SK-N-SH treated with all-trans-retinoic acid at 6 μM for 48 hours (cell line): Measurements from ENCODE around the gene CSF1.

Source experiments
- ATAC-seq: fragments of 200-7000 bp; cut with Tn5 transposase; 3 replicates; pipeline ENCODE4 v1.9.1; 2020; ENCODE audit warnings: mild to moderate bottlenecking, moderate library complexity
- ARNTL ChIP-seq: fragments of 450-650 bp; formaldehyde crosslinking; IDR thresholded peaks from 2 replicates; pipeline ENCODE4 v1.5.0; 2020; ENCODE audit warnings: low read depth, mild to moderate bottlenecking, moderate library complexity, borderline replicate concordance
- BACH2 ChIP-seq: fragments of 250-450 bp; sonication (Bioruptor Pico); IDR thresholded peaks from 2 replicates; pipeline ENCODE4 v1.9.0; 2021; ENCODE audit warnings: mild to moderate bottlenecking, borderline replicate concordance
- CREB5 ChIP-seq: fragments of 250-450 bp; sonication (Bioruptor Pico); IDR thresholded peaks from 2 replicates; pipeline ENCODE4 v1.5.1; 2020; ENCODE audit warnings: low read depth, mild to moderate bottlenecking, moderate library complexity
- CSDC2 ChIP-seq: fragments of 250-450 bp; sonication (Bioruptor Pico); IDR thresholded peaks from 2 replicates; pipeline ENCODE4 v1.5.0; 2020; ENCODE audit warnings: mild to moderate bottlenecking, moderate library complexity
- GLIS3 ChIP-seq: fragments of 250-450 bp; sonication (Bioruptor Pico); IDR thresholded peaks from 2 replicates; pipeline ENCODE4 v1.5.0; 2020; ENCODE audit warnings: mild to moderate bottlenecking, moderate library complexity
- OSR1 ChIP-seq: fragments of 250-450 bp; sonication (Bioruptor Pico); IDR thresholded peaks from 2 replicates; pipeline ENCODE4 v1.8.0; 2022; ENCODE audit warnings: moderate library complexity, mild to moderate bottlenecking, inconsistent platforms
- RARB ChIP-seq: fragments of 250-450 bp; sonication (Bioruptor Pico); IDR thresholded peaks from 2 replicates; pipeline ENCODE4 v1.8.0; 2021; ENCODE audit warnings: mild to moderate bottlenecking, moderate library complexity
- SNAI2 ChIP-seq: fragments of 250-450 bp; sonication (Bioruptor Pico); IDR thresholded peaks from 2 replicates; pipeline ENCODE4 v1.5.0; 2020; ENCODE audit warnings: mild to moderate bottlenecking, moderate library complexity
- TCF4 ChIP-seq: fragments of 250-450 bp; sonication (Bioruptor Pico); IDR thresholded peaks from 2 replicates; pipeline ENCODE4 v1.8.0; 2021; ENCODE audit warnings: mild to moderate bottlenecking, moderate library complexity, borderline replicate concordance
- TOX ChIP-seq: fragments of 250-450 bp; sonication (Bioruptor Pico); IDR thresholded peaks from 2 replicates; pipeline ENCODE4 v1.8.0; 2021; ENCODE audit warnings: mild to moderate bottlenecking, moderate library complexity, borderline replicate concordance
- TSHZ2 ChIP-seq: fragments of 250-450 bp; sonication (Bioruptor Pico); IDR thresholded peaks from 2 replicates; pipeline ENCODE4 v1.5.0; 2020; ENCODE audit warnings: mild to moderate bottlenecking, moderate library complexity
- ZC3H10 ChIP-seq: fragments of 250-450 bp; sonication (Bioruptor Pico); IDR thresholded peaks from 2 replicates; pipeline ENCODE4 v1.5.1; 2021; ENCODE audit warnings: mild to moderate bottlenecking, moderate library complexity
- ZFP3 ChIP-seq: fragments of 250-450 bp; sonication (Bioruptor Pico); IDR thresholded peaks from 2 replicates; pipeline ENCODE4 v1.5.0; 2020; ENCODE audit warnings: mild to moderate bottlenecking, moderate library complexity
- ZNF565 ChIP-seq: fragments of 450-650 bp; formaldehyde crosslinking; conservative IDR thresholded peaks from 2 replicates; pipeline ENCODE4 v1.5.0; 2020; ENCODE audit warnings: low read depth, mild to moderate bottlenecking, moderate library complexity
- ZNF70 ChIP-seq: fragments of 450-650 bp; formaldehyde crosslinking; IDR thresholded peaks from 2 replicates; pipeline ENCODE4 v1.5.0; 2020; ENCODE audit warnings: mild to moderate bottlenecking, moderate library complexity
- ZNF8 ChIP-seq: fragments of 450-650 bp; formaldehyde crosslinking; IDR thresholded peaks from 2 replicates; pipeline ENCODE4 v1.5.0; 2020; ENCODE audit warnings: mild to moderate bottlenecking, moderate library complexity
- TF ChIP-seq, protein P1 (sequence below): fragments of 250-450 bp; sonication (Bioruptor Pico); IDR thresholded peaks from 2 replicates; pipeline ENCODE4 v1.8.0; 2021; ENCODE audit warnings: low read depth, mild to moderate bottlenecking, moderate library complexity, borderline replicate concordance
- TF ChIP-seq, protein P2 (sequence below): fragments of 250-450 bp; sonication (Bioruptor Pico); IDR thresholded peaks from 2 replicates; pipeline ENCODE4 v1.8.0; 2020; ENCODE audit warnings: mild to moderate bottlenecking, moderate library complexity, borderline replicate concordance
- TF ChIP-seq, protein P3 (sequence below): fragments of 250-450 bp; sonication (Bioruptor Pico); IDR thresholded peaks from 2 replicates; pipeline ENCODE4 v1.5.1; 2021; ENCODE audit warnings: mild to moderate bottlenecking, moderate library complexity

The CSF1 gene

DNA sequence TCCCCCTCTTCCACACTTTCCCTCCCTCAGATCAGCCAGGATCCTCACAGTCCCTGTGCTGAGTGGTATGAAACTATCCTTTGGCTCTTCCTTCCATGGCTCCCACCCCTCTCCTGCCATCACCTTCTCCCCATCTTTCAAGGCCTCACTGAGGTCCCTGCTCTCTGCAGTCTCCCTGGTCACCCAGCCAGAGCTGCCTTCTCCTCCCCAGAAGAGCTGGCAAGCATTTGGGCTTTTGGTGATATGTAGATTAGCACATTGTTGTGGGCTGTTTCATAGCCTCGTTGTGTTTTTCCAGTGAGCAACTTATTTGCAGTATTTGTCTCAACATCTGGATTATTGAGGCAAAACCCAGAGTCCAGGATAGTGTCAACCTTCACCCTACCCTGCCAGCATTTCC, 2.2 kb downstream of the CSF1 start:
- ATAC-seq = no peak
- no peak for TF ChIP-seq CREB5
- no peak for TF ChIP-seq BACH2 (CRISPR knock-in tag)
- TF ChIP-seq ARNTL (CRISPR knock-in tag) = no peak
- no peak for TF ChIP-seq ZNF565
- no peak for TF ChIP-seq ZFP3 (CRISPR knock-in tag)
- no peak for TF ChIP-seq SNAI2
- TF ChIP-seq, protein P1, sequence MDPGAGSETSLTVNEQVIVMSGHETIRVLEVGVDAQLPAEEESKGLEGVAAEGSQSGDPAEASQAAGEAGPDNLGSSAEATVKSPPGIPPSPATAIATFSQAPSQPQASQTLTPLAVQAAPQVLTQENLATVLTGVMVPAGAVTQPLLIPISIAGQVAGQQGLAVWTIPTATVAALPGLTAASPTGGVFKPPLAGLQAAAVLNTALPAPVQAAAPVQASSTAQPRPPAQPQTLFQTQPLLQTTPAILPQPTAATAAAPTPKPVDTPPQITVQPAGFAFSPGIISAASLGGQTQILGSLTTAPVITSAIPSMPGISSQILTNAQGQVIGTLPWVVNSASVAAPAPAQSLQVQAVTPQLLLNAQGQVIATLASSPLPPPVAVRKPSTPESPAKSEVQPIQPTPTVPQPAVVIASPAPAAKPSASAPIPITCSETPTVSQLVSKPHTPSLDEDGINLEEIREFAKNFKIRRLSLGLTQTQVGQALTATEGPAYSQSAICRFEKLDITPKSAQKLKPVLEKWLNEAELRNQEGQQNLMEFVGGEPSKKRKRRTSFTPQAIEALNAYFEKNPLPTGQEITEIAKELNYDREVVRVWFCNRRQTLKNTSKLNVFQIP (CRISPR knock-in tag) = no peak
- TF ChIP-seq, protein P2, sequence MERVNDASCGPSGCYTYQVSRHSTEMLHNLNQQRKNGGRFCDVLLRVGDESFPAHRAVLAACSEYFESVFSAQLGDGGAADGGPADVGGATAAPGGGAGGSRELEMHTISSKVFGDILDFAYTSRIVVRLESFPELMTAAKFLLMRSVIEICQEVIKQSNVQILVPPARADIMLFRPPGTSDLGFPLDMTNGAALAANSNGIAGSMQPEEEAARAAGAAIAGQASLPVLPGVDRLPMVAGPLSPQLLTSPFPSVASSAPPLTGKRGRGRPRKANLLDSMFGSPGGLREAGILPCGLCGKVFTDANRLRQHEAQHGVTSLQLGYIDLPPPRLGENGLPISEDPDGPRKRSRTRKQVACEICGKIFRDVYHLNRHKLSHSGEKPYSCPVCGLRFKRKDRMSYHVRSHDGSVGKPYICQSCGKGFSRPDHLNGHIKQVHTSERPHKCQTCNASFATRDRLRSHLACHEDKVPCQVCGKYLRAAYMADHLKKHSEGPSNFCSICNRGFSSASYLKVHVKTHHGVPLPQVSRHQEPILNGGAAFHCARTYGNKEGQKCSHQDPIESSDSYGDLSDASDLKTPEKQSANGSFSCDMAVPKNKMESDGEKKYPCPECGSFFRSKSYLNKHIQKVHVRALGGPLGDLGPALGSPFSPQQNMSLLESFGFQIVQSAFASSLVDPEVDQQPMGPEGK (CRISPR knock-in tag) = no peak
- no peak for TF ChIP-seq TCF4
- TF ChIP-seq ZNF70 (CRISPR knock-in tag) = no peak
- no peak for TF ChIP-seq GLIS3 (CRISPR knock-in tag)

- no peak for ATAC-seq
- TF ChIP-seq, protein P3, sequence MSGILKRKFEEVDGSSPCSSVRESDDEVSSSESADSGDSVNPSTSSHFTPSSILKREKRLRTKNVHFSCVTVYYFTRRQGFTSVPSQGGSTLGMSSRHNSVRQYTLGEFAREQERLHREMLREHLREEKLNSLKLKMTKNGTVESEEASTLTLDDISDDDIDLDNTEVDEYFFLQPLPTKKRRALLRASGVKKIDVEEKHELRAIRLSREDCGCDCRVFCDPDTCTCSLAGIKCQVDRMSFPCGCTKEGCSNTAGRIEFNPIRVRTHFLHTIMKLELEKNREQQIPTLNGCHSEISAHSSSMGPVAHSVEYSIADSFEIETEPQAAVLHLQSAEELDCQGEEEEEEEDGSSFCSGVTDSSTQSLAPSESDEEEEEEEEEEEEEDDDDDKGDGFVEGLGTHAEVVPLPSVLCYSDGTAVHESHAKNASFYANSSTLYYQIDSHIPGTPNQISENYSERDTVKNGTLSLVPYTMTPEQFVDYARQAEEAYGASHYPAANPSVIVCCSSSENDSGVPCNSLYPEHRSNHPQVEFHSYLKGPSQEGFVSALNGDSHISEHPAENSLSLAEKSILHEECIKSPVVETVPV (CRISPR knock-in tag) = no peak
- TF ChIP-seq, protein P1 (CRISPR knock-in tag) = no peak
- TF ChIP-seq ZNF8 = no peak
- no peak for TF ChIP-seq TOX (CRISPR knock-in tag)
- TF ChIP-seq ZNF70 (CRISPR knock-in tag) = no peak
- no peak for TF ChIP-seq ZC3H10 (CRISPR knock-in tag)
- TF ChIP-seq TSHZ2 (CRISPR knock-in tag) = no peak
- TF ChIP-seq, all 23 proteins: peak for 0
Measured at GRCh38 chr1:109913360-109913879, 2.8 kb downstream of the CSF1 start.

- TF ChIP-seq CSDC2 (CRISPR knock-in tag) (no peak), ZNF8 (no peak), OSR1 (no peak), RARB (CRISPR knock-in tag) (no peak), ZFP3 (CRISPR knock-in tag) (no peak), CREB5 (no peak), SNAI2 (no peak)
- TF ChIP-seq, protein P3 (CRISPR knock-in tag) = no peak
- ATAC-seq = no peak
Measured at GRCh38 chr1:109914587-109915240, 4.1 kb downstream of the CSF1 start.
